OCI-LY1 (cell line): ENCODE measurements around the gene MYOF.

Experiments used
- H2AFZ ChIP-seq: fragments of 200-600 bp; sonication (generic), shearing (Covaris generic); 2 replicates; pipeline ENCODE4 v1.6.0; 2014; ENCODE audit warnings: antibody characterized with exemption, mild to moderate bottlenecking, low read length
- H3F3A ChIP-seq: fragments of 200-600 bp; sonication (generic), shearing (Covaris generic); 2 replicates; pipeline ENCODE4 v1.6.0; 2014; ENCODE audit warnings: mild to moderate bottlenecking, antibody characterized with exemption, low read length, moderate library complexity; ENCODE audit not compliant: insufficient read depth
- H3K27ac ChIP-seq: fragments of 200-600 bp; sonication (generic); 2 replicates; pipeline ENCODE4 v1.5.1; 2014; ENCODE audit warnings: low read length, mixed run types, mild to moderate bottlenecking, low read depth; ENCODE audit not compliant: poor library complexity, severe bottlenecking
- H3K27me3 ChIP-seq: fragments of 200-600 bp; sonication (generic); 2 replicates; pipeline ENCODE4 v1.6.0; 2014; ENCODE audit warnings: antibody characterized with exemption, mild to moderate bottlenecking, low read length, moderate library complexity; ENCODE audit not compliant: insufficient read depth
- H3K36me3 ChIP-seq: fragments of 200-600 bp; sonication (generic); 2 replicates; pipeline ENCODE4 v1.6.1; 2014; ENCODE audit warnings: mild to moderate bottlenecking, antibody characterized with exemption, low read length, moderate library complexity, mixed read lengths; ENCODE audit not compliant: insufficient read depth
- H3K4me1 ChIP-seq: fragments of 200-600 bp; sonication (generic); 2 replicates; pipeline ENCODE4 v1.5.1; 2014; ENCODE audit warnings: mild to moderate bottlenecking, low read length, moderate library complexity; ENCODE audit not compliant: insufficient read depth, severe bottlenecking
- H3K4me2 ChIP-seq: fragments of 200-600 bp; sonication (generic), shearing (Covaris generic); 2 replicates; pipeline ENCODE4 v1.6.1; 2014; ENCODE audit warnings: low read length
- H3K4me3 ChIP-seq: fragments of 200-600 bp; sonication (generic); 2 replicates; pipeline ENCODE4 v1.5.1; 2014; ENCODE audit warnings: low read length, low read depth, mild to moderate bottlenecking, mixed read lengths; ENCODE audit not compliant: poor library complexity, severe bottlenecking
- H3K79me2 ChIP-seq: fragments of 200-600 bp; shearing (Covaris generic); 2 replicates; pipeline ENCODE4 v1.6.1; 2016; ENCODE audit warnings: mixed run types, low read length, mixed read lengths; ENCODE audit not compliant: insufficient read depth
- H3K9ac ChIP-seq: fragments of 200-600 bp; sonication (generic), shearing (Covaris generic); 2 replicates; pipeline ENCODE4 v1.6.1; 2014; ENCODE audit warnings: mild to moderate bottlenecking, low read length, mixed read lengths
- H3K9me2 ChIP-seq: fragments of 200-600 bp; sonication (generic), shearing (Covaris generic); 2 replicates; pipeline ENCODE4 v1.6.1; 2014; ENCODE audit warnings: low read depth, mild to moderate bottlenecking, low read length, mixed read lengths
- H3K9me3 ChIP-seq: fragments of 200-600 bp; shearing (Covaris generic); 2 replicates; pipeline ENCODE4 v1.6.1; 2014; ENCODE audit warnings: low read length, mixed read lengths
- H4K20me1 ChIP-seq: fragments of 200-600 bp; sonication (generic), shearing (Covaris generic); 2 replicates; pipeline ENCODE4 v1.6.0; 2016; ENCODE audit warnings: mild to moderate bottlenecking, low read length; ENCODE audit not compliant: insufficient read depth
- CTCF ChIP-seq: fragments of 200-600 bp; sonication (generic), shearing (Covaris generic); IDR thresholded peaks from 2 replicates; pipeline ENCODE4 v1.5.1; 2017; ENCODE audit warnings: mild to moderate bottlenecking, antibody characterized with exemption, low read length, moderate library complexity, mixed read lengths
- EZH2 ChIP-seq: fragments of 200-600 bp; sonication (generic), shearing (Covaris generic); IDR thresholded peaks from 2 replicates; pipeline ENCODE4 v1.8.0; 2017; ENCODE audit warnings: borderline replicate concordance, mixed run types, mild to moderate bottlenecking, antibody characterized with exemption, low read length, moderate library complexity, mixed read lengths

Gene MYOF

GRCh38 chr10:93462371-93462770 is 19.8 kb downstream of the MYOF start:
- TF ChIP-seq EZH2, result no peak
- TF ChIP-seq CTCF, result no peak
- Histone ChIP-seq H3K4me1 (no peaks in the 10 kb centered on the region), H2AFZ (no peak overlapping the region), H3F3A (no peaks in the 10 kb centered on the region), H3K27ac (no peak overlapping the region), H3K4me2 (no peak overlapping the region), H3K36me3 (no peaks in the 10 kb centered on the region), H3K79me2 (no peaks in the 10 kb centered on the region), H3K9ac (no peak overlapping the region), H3K4me3 (no peak overlapping the region), H3K9me3 (no peaks in the 10 kb centered on the region), H3K27me3 (no peaks in the 10 kb centered on the region), H4K20me1 (no peaks in the 10 kb centered on the region), H3K9me2 (no peaks in the 10 kb centered on the region)

GRCh38 chr10:93461807-93462178 is 20.3 kb downstream of the MYOF start:
- Histone ChIP-seq H3K27me3 (no peaks in the 10 kb centered on the region), H4K20me1 (no peaks in the 10 kb centered on the region), H3K27ac (no peak overlapping the region), H3K9me2 (no peaks in the 10 kb centered on the region), H3K9ac (no peak overlapping the region), H3K9me3 (no peaks in the 10 kb centered on the region), H3K4me3 (no peak overlapping the region), H3F3A (no peaks in the 10 kb centered on the region), H3K4me2 (no peak overlapping the region), H3K4me1 (no peaks in the 10 kb centered on the region), H3K36me3 (no peaks in the 10 kb centered on the region), H3K79me2 (no peaks in the 10 kb centered on the region), H2AFZ (no peak overlapping the region)
- TF ChIP-seq CTCF, result no peak
- no peak for TF ChIP-seq EZH2

GRCh38 chr10:93461109-93461806 is 20.9 kb downstream of the MYOF start:
- H3K9ac ChIP-seq, result no peak overlapping the region
- no peaks in the 10 kb centered on the region for H3K9me3 ChIP-seq
- no peak overlapping the region for H3K27ac ChIP-seq
- no peak overlapping the region for H3K4me3 ChIP-seq
- H3K4me2 ChIP-seq, result no peak overlapping the region
- H3K27me3 ChIP-seq, result no peaks in the 10 kb centered on the region
- no peak for TF ChIP-seq EZH2
- TF ChIP-seq CTCF, result no peak
- H3K79me2 ChIP-seq, result no peaks in the 10 kb centered on the region
- H3K36me3 ChIP-seq, result no peaks in the 10 kb centered on the region
- no peaks in the 10 kb centered on the region for H3K4me1 ChIP-seq
- H3F3A ChIP-seq, result no peaks in the 10 kb centered on the region
- H2AFZ ChIP-seq, result no peak overlapping the region
- H4K20me1 ChIP-seq, result no peaks in the 10 kb centered on the region
- no peaks in the 10 kb centered on the region for H3K9me2 ChIP-seq
